Liver (tissue), 3 donors: ENCODE results near the gene PSMC6.
A peak's percentile ranks its signal among the peaks of the same experiment; 100 is the strongest.

Experiments
- GABPA ChIP-seq, 2 donors: IDR thresholded peaks in 1 of 2; conservative IDR thresholded peaks in 1 of 2; 2 replicates each; pipeline ENCODE4 v1.6.1; 2016; ENCODE audit warnings: antibody characterized with exemption in 2 of 2, mild to moderate bottlenecking in 1 of 2, moderate library complexity in 1 of 2
- JUND ChIP-seq, 2 donors: IDR thresholded peaks; 2 replicates each; pipeline ENCODE4 v1.6.1; 2016; ENCODE audit warnings: antibody characterized with exemption in 2 of 2
- YY1 ChIP-seq: IDR thresholded peaks from 2 replicates; pipeline ENCODE4 v1.6.1; 2016; ENCODE audit warnings: antibody characterized with exemption, mild to moderate bottlenecking
- TF ChIP-seq, protein P1 (sequence below): IDR thresholded peaks from 2 replicates; pipeline ENCODE4 v1.6.1; 2016; ENCODE audit warnings: antibody characterized with exemption
- TF ChIP-seq, protein P2 (sequence below): fragments of 150-350 bp; IDR thresholded peaks from 2 replicates; pipeline ENCODE4 v1.5.1; 2017; ENCODE audit warnings: improper control_type of control experiment, low read depth, low read length; ENCODE audit not compliant: missing input control
- donor health status: healthy.
- donor health status: healthy.

DNA sequence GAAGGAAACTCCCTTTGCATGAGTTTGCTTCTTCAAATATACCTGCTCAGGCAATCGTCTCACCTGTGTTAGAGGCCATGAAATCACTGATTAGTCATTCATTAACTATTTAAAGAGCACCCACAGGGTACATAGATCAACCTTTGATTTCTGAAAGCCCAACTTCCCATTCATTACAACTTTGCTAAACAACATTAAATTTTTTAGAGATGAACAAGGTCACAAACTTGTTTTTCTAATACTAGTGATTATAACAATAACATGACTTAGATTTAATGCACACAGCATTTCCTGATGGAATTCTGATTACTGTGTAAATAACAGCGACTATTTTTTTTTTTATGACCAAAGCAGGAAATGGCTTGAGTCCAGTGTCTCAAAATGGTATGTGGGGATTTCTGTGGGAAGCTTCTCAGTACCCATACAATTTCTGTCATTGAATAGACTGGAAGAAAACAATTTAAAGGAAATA lies 6.3 kb upstream of the PSMC6 start:
- peak; percentile 86 for TF ChIP-seq YY1
- TF ChIP-seq, protein P1, sequence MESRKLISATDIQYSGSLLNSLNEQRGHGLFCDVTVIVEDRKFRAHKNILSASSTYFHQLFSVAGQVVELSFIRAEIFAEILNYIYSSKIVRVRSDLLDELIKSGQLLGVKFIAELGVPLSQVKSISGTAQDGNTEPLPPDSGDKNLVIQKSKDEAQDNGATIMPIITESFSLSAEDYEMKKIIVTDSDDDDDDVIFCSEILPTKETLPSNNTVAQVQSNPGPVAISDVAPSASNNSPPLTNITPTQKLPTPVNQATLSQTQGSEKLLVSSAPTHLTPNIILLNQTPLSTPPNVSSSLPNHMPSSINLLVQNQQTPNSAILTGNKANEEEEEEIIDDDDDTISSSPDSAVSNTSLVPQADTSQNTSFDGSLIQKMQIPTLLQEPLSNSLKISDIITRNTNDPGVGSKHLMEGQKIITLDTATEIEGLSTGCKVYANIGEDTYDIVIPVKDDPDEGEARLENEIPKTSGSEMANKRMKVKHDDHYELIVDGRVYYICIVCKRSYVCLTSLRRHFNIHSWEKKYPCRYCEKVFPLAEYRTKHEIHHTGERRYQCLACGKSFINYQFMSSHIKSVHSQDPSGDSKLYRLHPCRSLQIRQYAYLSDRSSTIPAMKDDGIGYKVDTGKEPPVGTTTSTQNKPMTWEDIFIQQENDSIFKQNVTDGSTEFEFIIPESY = peak; percentile 53
- TF ChIP-seq, protein P2, sequence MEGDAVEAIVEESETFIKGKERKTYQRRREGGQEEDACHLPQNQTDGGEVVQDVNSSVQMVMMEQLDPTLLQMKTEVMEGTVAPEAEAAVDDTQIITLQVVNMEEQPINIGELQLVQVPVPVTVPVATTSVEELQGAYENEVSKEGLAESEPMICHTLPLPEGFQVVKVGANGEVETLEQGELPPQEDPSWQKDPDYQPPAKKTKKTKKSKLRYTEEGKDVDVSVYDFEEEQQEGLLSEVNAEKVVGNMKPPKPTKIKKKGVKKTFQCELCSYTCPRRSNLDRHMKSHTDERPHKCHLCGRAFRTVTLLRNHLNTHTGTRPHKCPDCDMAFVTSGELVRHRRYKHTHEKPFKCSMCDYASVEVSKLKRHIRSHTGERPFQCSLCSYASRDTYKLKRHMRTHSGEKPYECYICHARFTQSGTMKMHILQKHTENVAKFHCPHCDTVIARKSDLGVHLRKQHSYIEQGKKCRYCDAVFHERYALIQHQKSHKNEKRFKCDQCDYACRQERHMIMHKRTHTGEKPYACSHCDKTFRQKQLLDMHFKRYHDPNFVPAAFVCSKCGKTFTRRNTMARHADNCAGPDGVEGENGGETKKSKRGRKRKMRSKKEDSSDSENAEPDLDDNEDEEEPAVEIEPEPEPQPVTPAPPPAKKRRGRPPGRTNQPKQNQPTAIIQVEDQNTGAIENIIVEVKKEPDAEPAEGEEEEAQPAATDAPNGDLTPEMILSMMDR = no peak
- TF ChIP-seq JUND (IDR thresholded peaks at IDR 0.05) = peak; percentile 28 to 68
- TF ChIP-seq GABPA (IDR thresholded peaks at IDR 0.05 in 1 of 2, conservative IDR thresholded peaks at IDR 0.05 in 1 of 2) = no peak
